ENCODE measurements around the gene ADCY4.

- no peak for TF ChIP-seq POLR2A (IDR thresholded peaks at IDR 0.05; ENCODE audit: low read depth, low read length)
- no peak for TF ChIP-seq POLR2AphosphoS5 (IDR thresholded peaks at IDR 0.05; ENCODE audit: low read depth, low read length)
- no peak for TF ChIP-seq POU2F2 (IDR thresholded peaks at IDR 0.05; ENCODE audit: low read depth, low read length)
- no peak for TF ChIP-seq TAF1 (IDR thresholded peaks at IDR 0.05; ENCODE audit: low read depth, low read length)
These were observed 25.2 kb downstream of the ADCY4 start, which contains the start of gene LTB4R2 for GRCh38 chr14:24309538-24310264.

Measured in GM12891 (cell line).